ENCODE data around the gene UGT2A1.

The UGT2A1 gene

DNA sequence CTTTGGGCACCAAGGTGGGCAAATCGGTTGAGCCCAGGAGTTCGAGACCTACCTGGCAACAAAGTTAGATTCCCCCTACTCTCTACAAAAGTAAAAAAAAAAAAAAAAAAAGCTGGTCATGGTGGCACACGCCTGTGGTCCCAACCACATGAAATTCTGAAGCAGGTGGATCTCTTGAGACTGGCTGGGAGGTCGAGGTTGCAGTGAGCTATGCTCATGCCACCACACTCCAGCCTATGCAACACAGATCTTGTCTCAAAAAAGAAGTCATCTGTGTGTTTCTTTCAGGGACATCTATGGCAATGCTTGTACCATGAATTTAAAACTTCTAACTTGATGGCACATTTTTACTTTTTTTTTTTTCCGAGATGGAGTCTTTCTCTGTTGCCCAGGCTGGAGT is 68.9 kb downstream of the UGT2A1 start:
- DNase-seq, result no peak

DNA sequence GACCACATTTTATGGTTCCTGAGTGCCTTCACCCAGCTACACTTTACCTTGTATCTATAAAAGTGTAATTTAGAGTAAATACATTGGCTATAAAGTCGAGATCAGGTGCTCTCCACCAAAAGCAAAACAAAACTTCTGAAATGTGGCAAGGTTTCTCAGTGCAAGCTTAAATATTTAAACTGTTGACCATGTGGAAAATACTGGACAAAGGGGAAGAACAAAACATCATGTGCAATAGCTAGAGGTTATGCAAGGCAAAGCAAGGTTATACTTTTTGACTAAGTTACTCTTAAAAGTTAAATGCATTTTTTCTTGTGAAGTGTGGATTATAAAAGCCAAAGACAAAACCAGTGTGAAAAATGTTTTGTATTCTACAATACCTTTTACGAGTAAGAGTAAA is 69.5 kb downstream of the UGT2A1 start:
- no peak for DNase-seq

DNA sequence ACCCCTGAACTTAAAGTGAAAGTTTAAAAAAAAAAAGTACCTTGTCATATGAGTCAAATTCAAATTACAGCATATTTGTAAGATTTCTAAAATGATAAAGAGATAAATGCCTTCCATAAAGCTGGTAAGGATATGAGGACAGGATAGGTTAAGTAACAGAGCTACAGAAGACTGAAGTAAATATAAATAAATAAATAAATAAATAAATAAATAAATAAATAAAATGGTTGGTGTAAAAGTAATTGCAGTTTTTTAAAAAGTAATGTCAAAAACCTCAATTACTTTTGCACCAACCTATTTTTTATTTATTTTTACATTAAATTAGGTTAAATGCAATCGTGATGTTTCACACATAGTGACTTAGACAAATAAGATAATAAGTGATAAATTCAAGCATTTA is 75.8 kb downstream of the UGT2A1 start:
- DNase-seq, result no peak

DNA sequence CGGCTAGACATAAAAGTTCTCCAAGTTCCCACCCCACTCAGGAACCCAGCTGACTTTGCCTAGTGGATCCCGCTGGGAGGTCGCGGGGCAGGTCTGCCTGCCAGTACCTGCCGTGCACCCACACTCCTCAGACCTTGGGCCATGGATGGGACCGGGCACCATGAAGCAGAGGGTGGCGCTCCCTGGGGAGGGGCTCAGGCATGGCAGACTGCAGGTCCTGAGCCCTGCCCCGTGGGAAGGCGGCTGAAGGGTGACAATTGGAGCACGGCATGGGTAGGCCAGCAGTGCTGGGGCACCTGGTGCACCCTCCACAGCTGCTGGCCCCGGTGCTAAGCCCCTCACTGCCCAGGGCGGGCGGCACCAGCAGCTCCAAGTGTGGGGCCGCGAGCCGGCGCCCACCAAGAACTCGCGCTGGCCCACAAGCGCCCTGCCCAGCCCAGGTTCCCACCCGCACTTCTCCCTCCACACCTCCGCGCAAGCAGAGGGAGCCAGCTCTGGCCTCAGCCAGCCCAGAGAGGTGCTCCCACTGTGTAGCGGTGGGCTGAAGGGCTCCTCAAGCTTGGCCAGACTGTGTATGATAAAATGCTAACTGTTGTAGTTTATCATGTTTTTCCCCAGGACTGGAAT is 76.7 kb downstream of the UGT2A1 start:
- no peak for DNase-seq

DNA sequence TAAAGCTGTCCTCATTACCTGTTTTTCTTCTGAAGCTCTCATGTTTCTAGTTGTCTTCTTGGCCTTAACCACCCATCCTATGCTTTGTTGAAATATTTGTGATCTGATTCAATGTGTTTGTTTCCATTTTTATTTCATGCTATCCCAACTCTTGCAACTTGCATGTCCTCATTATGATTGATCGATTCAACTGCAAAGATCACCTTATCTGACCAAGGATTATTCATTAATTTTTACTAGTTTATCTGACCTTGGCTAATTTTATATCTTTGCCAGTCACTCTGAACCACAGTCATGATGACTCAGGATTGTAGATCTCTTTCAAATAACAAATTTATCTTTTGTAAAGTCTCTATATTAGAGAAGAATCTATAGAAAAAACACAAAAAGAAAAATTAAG is 84.3 kb downstream of the UGT2A1 start:
- no peak for DNase-seq

DNA sequence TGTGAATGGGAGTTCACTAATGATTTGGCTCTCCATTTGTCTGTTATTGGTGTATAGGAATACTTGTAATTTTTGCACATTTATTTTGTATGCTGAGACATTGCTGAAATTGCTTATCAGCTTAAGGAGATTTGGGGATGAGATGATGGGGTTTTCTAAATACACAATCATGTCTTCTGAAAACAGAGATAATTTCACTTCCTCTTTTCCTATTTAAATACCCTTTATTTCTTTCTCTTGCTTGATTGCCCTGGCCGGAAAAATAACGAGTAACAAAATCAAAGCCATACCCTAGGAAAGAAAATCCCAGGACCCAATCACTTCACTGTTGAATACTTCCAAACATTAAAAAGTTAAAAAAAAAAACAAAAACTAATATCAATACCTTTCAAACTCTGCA is 89.6 kb downstream of the UGT2A1 start:
- DNase-seq, result no peak

DNA sequence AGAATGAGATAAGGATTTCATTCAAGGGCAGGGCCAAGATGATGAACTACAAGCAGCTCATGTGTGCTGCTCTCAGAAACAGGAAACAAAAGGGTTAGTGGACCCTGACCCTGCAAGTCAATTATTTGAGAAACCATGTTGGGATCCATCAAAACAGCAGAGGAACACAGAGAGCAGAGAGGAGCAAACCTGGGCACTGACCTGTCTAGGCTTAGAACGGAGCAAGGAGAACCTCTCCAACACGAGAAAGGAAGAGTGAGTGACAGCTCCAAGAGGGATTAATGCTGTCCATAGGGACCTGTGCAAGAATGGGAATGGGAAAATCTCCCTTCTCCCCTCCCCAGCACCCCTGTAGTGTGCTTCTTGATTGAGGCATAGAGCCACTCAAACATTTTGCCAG is 103.4 kb downstream of the UGT2A1 start:
- no peak for DNase-seq

DNA sequence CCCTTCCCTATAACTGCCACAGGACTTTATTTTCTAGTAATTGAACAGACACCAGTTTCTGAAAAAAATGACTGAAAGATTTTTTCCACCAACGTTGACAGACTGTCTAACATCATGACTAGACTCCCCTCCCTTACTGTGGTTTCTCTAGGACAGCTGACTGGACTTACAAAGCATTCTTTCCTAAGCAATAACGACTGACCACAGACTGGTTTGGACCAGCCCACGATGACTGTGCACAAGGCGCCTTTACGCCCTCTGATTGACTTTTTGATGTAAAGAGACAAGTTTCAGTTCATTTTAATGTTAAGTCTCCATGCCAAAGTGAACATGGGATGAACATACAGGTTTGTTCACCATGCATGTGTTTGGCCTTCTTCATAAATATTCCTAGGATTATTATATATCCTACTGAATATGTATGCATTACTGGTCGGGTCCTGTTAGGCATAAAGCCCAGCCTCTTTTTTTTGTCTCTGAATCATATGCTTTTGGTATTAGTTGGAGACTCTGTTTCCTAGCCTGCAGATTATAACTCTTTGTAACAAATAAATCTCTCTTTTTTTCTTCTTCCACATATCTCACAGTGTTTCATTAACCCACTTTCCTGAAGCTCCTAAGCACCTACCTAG is 106.8 kb downstream of the UGT2A1 start:
- DNase-seq, result no peak
